ENCODE results near the gene CNTNAP5. TPM values are rescaled to one million over a fixed set of nuclear protein-coding genes. Genes with fewer than 3 reads are reported as not detected.

CNTNAP5 gene
- total and polyA plus RNA-seq, 2 of the 4 experiments (the other 2 are of a cell fraction): not detected

- dilution Hi-C loops (cut with HindIII; ENCODE audit: low sequenced_read_pairs, unreplicated experiment): no loop called here
- Histone ChIP-seq H4K20me1 (ENCODE audit: insufficient read depth, low read length) (no peaks in the 10 kb centered on the region), H3K36me3 (ENCODE audit: control insufficient read depth, insufficient read depth, low read length) (no peaks in the 10 kb centered on the region), H4K5ac (ENCODE audit: low read depth, low read length) (no peak overlapping the region), H3K23ac (ENCODE audit: low read depth, low read length) (no peak overlapping the region), H2AFZ (replicated peaks; ENCODE audit: low read length, poor library complexity) (no peak overlapping the region), H2BK15ac (ENCODE audit: low read depth, low read length) (no peak overlapping the region), H3K9me3 (ENCODE audit: control insufficient read depth, insufficient read depth, low read length) (no peaks in the 10 kb centered on the region), H3K9ac (ENCODE audit: low read depth, low read length) (no peak overlapping the region), H4K8ac (ENCODE audit: low read depth in 2 of 2, low read length in 2 of 2) (no peak overlapping the region), H3K56ac (ENCODE audit: extremely low read depth, insufficient read depth, low read length) (no peak overlapping the region), H2AK9ac (replicated peaks; ENCODE audit: low read depth, low read length, poor library complexity) (no peak overlapping the region), H2AK5ac (ENCODE audit: low read depth, low read length) (no peak overlapping the region), H2BK5ac (ENCODE audit: low read depth, low read length, poor library complexity, severe bottlenecking) (no peak overlapping the region), H3K9me1 (ENCODE audit: insufficient read depth, low read length) (no peaks in the 10 kb centered on the region), H3K4me3 (ENCODE audit: insufficient read depth, low read depth, low read length) (no peak overlapping the region), H3K79me1 (ENCODE audit: low read depth in 1 of 2, low read length in 2 of 2) (no peaks in the 10 kb centered on the region), H2BK20ac (ENCODE audit: low read depth, low read length) (no peak overlapping the region), H3K27ac (ENCODE audit: insufficient read depth, low read length) (no peak overlapping the region), H3K18ac (ENCODE audit: low read depth, low read length) (no peak overlapping the region), H2BK120ac (ENCODE audit: low read depth, low read length) (no peak overlapping the region), H3K4ac (ENCODE audit: low read depth, low read length) (no peak overlapping the region), H3K27me3 (ENCODE audit: control insufficient read depth, insufficient read depth, low read length) (no peaks in the 10 kb centered on the region), H4K91ac (ENCODE audit: insufficient read depth, low read depth, low read length) (no peak overlapping the region), H3K14ac (replicated peaks; ENCODE audit: low read depth, low read length) (no peak overlapping the region), H3K4me2 (ENCODE audit: low read depth, low read length) (no peak overlapping the region), H3K4me1 (ENCODE audit: control insufficient read depth, insufficient read depth, low read length) (no peaks in the 10 kb centered on the region)
- ChIA-PET POLR2A (ENCODE audit: unreplicated experiment) (no interaction called here), CTCF (no interaction called here)
- in situ Hi-C loops (cut with MboI; ENCODE audit: low sequenced_read_pairs): no loop called here
- no TSS peak for BruUV-seq (replicated peaks)
- intact Hi-C loops (cut with micrococcal nuclease): no loop called here
- ATAC-seq (ENCODE audit: low read depth) (no peak), DNase-seq (no peak)
- TF ChIP-seq SMC3 (IDR thresholded peaks at IDR 0.05; ENCODE audit: low read depth, low read length): no peak
- no peak for TF ChIP-seq RCOR1 (IDR thresholded peaks at IDR 0.05; ENCODE audit: insufficient replicate concordance, low read length)
- no peak for TF ChIP-seq MAFK (IDR thresholded peaks at IDR 0.05; ENCODE audit: low read depth, low read length)
- no peak for TF ChIP-seq CHD1 (IDR thresholded peaks at IDR 0.05; ENCODE audit: low read depth, low read length)
- no peak for TF ChIP-seq RFX5 (IDR thresholded peaks at IDR 0.05; ENCODE audit: low read depth, low read length)
- TF ChIP-seq, protein P1, sequence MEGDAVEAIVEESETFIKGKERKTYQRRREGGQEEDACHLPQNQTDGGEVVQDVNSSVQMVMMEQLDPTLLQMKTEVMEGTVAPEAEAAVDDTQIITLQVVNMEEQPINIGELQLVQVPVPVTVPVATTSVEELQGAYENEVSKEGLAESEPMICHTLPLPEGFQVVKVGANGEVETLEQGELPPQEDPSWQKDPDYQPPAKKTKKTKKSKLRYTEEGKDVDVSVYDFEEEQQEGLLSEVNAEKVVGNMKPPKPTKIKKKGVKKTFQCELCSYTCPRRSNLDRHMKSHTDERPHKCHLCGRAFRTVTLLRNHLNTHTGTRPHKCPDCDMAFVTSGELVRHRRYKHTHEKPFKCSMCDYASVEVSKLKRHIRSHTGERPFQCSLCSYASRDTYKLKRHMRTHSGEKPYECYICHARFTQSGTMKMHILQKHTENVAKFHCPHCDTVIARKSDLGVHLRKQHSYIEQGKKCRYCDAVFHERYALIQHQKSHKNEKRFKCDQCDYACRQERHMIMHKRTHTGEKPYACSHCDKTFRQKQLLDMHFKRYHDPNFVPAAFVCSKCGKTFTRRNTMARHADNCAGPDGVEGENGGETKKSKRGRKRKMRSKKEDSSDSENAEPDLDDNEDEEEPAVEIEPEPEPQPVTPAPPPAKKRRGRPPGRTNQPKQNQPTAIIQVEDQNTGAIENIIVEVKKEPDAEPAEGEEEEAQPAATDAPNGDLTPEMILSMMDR (conservative IDR thresholded peaks at IDR 0.05; ENCODE audit: low read depth, low read length): no peak
- no peak for TF ChIP-seq MAZ (IDR thresholded peaks at IDR 0.05; ENCODE audit: borderline replicate concordance, low read depth, low read length)
- TF ChIP-seq POLR2A (IDR thresholded peaks at IDR 0.05; ENCODE audit: low read depth, low read length): no peak
- TF ChIP-seq NFE2L2 (IDR thresholded peaks at IDR 0.05; ENCODE audit: low read depth, low read length): no peak
- TF ChIP-seq, protein P2, sequence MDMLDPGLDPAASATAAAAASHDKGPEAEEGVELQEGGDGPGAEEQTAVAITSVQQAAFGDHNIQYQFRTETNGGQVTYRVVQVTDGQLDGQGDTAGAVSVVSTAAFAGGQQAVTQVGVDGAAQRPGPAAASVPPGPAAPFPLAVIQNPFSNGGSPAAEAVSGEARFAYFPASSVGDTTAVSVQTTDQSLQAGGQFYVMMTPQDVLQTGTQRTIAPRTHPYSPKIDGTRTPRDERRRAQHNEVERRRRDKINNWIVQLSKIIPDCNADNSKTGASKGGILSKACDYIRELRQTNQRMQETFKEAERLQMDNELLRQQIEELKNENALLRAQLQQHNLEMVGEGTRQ (IDR thresholded peaks at IDR 0.05; ENCODE audit: low read depth, low read length): no peak
- TF ChIP-seq MXI1 (IDR thresholded peaks at IDR 0.05; ENCODE audit: borderline replicate concordance, low read depth, low read length): no peak
- TF ChIP-seq FOS (IDR thresholded peaks at IDR 0.05; ENCODE audit: low read depth, low read length): no peak
- no peak for TF ChIP-seq RAD21 (IDR thresholded peaks at IDR 0.05; ENCODE audit: low read length)
- TF ChIP-seq, protein P3, sequence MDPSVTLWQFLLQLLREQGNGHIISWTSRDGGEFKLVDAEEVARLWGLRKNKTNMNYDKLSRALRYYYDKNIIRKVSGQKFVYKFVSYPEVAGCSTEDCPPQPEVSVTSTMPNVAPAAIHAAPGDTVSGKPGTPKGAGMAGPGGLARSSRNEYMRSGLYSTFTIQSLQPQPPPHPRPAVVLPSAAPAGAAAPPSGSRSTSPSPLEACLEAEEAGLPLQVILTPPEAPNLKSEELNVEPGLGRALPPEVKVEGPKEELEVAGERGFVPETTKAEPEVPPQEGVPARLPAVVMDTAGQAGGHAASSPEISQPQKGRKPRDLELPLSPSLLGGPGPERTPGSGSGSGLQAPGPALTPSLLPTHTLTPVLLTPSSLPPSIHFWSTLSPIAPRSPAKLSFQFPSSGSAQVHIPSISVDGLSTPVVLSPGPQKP (IDR thresholded peaks at IDR 0.05; ENCODE audit: borderline replicate concordance, low read depth, low read length): no peak
- TF ChIP-seq CEBPB (IDR thresholded peaks at IDR 0.05; ENCODE audit: low read depth, low read length): no peak
- TF ChIP-seq BHLHE40 (IDR thresholded peaks at IDR 0.05; ENCODE audit: low read depth, low read length): no peak
- WGBS, 2 experiments (ENCODE audit: extremely low coverage in 2 of 2, insufficient read length in 1 of 2): no CpG with 5 or more reads among the region's 1 CpG
These were observed 614.4 kb downstream of the CNTNAP5 start for GRCh38 chr2:124639524-124639923.

Measured in IMR-90 (cell line).